ENCODE data around the gene SPNS2.
"Not testable (repeated sequence)": the region's sequence is repeated elsewhere in the genome, so short reads cannot be mapped to it uniquely, and the experiment has no call there.

DNA sequence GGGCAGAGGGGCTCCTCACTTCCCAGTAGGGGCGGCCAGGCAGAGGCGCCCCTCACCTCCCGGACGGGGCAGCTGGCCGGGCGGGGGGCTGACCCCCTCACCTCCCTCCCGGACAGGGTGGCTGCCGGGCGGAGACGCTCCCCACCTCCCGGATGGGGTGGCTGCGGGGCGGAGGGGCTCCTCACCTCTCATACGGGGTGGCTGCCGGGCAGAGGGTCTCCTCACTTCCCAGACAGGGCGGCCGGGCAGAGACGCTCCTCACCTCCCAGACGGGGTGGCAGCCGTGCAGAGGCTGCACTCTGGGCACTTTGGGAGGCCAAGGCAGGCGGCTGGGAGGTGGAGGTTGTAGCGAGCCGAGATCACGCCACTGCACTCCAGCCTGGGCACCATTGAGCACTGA lies 79.7 kb downstream of the SPNS2 start:
- TF ChIP-seq, protein P1, sequence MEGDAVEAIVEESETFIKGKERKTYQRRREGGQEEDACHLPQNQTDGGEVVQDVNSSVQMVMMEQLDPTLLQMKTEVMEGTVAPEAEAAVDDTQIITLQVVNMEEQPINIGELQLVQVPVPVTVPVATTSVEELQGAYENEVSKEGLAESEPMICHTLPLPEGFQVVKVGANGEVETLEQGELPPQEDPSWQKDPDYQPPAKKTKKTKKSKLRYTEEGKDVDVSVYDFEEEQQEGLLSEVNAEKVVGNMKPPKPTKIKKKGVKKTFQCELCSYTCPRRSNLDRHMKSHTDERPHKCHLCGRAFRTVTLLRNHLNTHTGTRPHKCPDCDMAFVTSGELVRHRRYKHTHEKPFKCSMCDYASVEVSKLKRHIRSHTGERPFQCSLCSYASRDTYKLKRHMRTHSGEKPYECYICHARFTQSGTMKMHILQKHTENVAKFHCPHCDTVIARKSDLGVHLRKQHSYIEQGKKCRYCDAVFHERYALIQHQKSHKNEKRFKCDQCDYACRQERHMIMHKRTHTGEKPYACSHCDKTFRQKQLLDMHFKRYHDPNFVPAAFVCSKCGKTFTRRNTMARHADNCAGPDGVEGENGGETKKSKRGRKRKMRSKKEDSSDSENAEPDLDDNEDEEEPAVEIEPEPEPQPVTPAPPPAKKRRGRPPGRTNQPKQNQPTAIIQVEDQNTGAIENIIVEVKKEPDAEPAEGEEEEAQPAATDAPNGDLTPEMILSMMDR (IDR thresholded peaks at IDR 0.05) = not testable (repeated sequence)
- not testable (repeated sequence) for TF ChIP-seq ZFX (IDR thresholded peaks at IDR 0.05; ENCODE audit: borderline replicate concordance)

Measured in 22Rv1 (cell line).